ENCODE data around the gene TGM3. TPM values are rescaled to one million over a fixed set of nuclear protein-coding genes. Genes with fewer than 3 reads are reported as not detected.

The TGM3 gene
- total and polyA plus RNA-seq, 11 donors = 0.04 TPM; not detected in 10

GRCh38 chr20:2281563-2281962, 14.2 kb upstream of the TGM3 start:
- Histone ChIP-seq H3K27ac (no peak overlapping the region), H3K27me3 (peaks cover 0 to 14% (median 0%) of the 10 kb centered on the region in 9 donors), H3K36me3 (no peaks in the 10 kb centered on the region), H3K4me3 (no peak overlapping the region), H3K4me1 (peaks cover 0 to 7% (median 0%) of the 10 kb centered on the region in 12 donors), H3K9me3 (peaks cover 0 to 4% (median 0%) of the 10 kb centered on the region in 12 donors)
- ATAC-seq (no peak), DNase-seq (no peak)
- intact Hi-C loops (cut with DNase I) = no loop called here
- TF ChIP-seq POLR2A (IDR thresholded peaks at IDR 0.05) (no peak), CTCF (IDR thresholded peaks at IDR 0.05) (no peak)
- whole genome bisulfite sequencing, 4 donors = 85 to 100% (median 91%) methylated on average over 3 of the region's 3 CpGs

GRCh38 chr20:2282181-2282580, 13.6 kb upstream of the TGM3 start:
- ATAC-seq (no peak), DNase-seq (no peak)
- intact Hi-C loops (cut with DNase I) = no loop called here
- Histone ChIP-seq H3K27ac (no peak overlapping the region), H3K4me1 (peaks cover 0 to 7% (median 0%) of the 10 kb centered on the region in 12 donors), H3K36me3 (no peaks in the 10 kb centered on the region), H3K9me3 (peaks cover 0 to 4% (median 0%) of the 10 kb centered on the region in 12 donors), H3K4me3 (no peak overlapping the region), H3K27me3 (peaks cover 0 to 13% (median 0%) of the 10 kb centered on the region in 9 donors)
- no peak for TF ChIP-seq CTCF (IDR thresholded peaks at IDR 0.05)
- TF ChIP-seq POLR2A (IDR thresholded peaks at IDR 0.05) = no peak
- 87 to 97% (median 91%) methylated on average over 5 of the region's 5 CpGs for WGBS, 4 donors

- ATAC-seq = no peak
- no peak for TF ChIP-seq CTCF (IDR thresholded peaks at IDR 0.05)
- no peak for TF ChIP-seq POLR2A (IDR thresholded peaks at IDR 0.05)
- 84 to 89% (median 88%) methylated on average over 4 of the region's 4 CpGs for WGBS, 4 donors
- Histone ChIP-seq H3K9me3 (peaks cover 0 to 4% (median 0%) of the 10 kb centered on the region in 12 donors), H3K36me3 (no peaks in the 10 kb centered on the region), H3K27ac (no peak overlapping the region), H3K4me3 (no peak overlapping the region), H3K27me3 (peaks cover 0 to 5% (median 0%) of the 10 kb centered on the region in 9 donors), H3K4me1 (peaks cover 0 to 16% (median 0%) of the 10 kb centered on the region in 12 donors)
- no peak for DNase-seq
- intact Hi-C loops (cut with DNase I) = no loop called here
Observed at GRCh38 chr20:2283706-2284423, 11.9 kb upstream of the TGM3 start.

GRCh38 chr20:2285193-2285592, 10.6 kb upstream of the TGM3 start:
- WGBS, 4 donors = 50 to 63% (median 54%) methylated on average over 2 of the region's 2 CpGs
- ATAC-seq = no peak

More at GRCh38 chr20:2285193-2285592, 10.6 kb upstream of the TGM3 start:
- peaks cover 0 to 20% (median 5%) of the 10 kb centered on the region in 12 donors for H3K4me1 ChIP-seq
- no peaks in the 10 kb centered on the region for H3K27me3 ChIP-seq
- no peaks in the 10 kb centered on the region for H3K36me3 ChIP-seq
- TF ChIP-seq CTCF (IDR thresholded peaks at IDR 0.05) (no peak), POLR2A (IDR thresholded peaks at IDR 0.05) (no peak)
- intact Hi-C loops (cut with DNase I) = no loop called here
- peaks cover 0 to 4% (median 0%) of the 10 kb centered on the region in 12 donors for H3K9me3 ChIP-seq
- DNase-seq = no peak
- no peak overlapping the region for H3K4me3 ChIP-seq
- H3K27ac ChIP-seq = no peak overlapping the region
